K562 (cell line): Measurements from ENCODE around the gene LAMTOR4. TPM values are rescaled to one million over a fixed set of nuclear protein-coding genes. Genes with fewer than 3 reads are reported as not detected.
A peak's percentile ranks its signal among the peaks of the same experiment; 100 is the strongest.

Source experiments
- ARID2 ChIP-seq: fragments of 450-650 bp; IDR thresholded peaks from 2 replicates; pipeline ENCODE4 v1.6.1; 2017; ENCODE audit warnings: antibody characterized with exemption, mild to moderate bottlenecking
- BCL6 ChIP-seq: fragments of 250-450 bp; sonication (Bioruptor Pico); IDR thresholded peaks from 2 replicates; pipeline ENCODE4 v1.4.0; 2020
- BRF1 ChIP-seq: IDR thresholded peaks from 3 replicates; pipeline ENCODE4 v1.6.1; 2011; ENCODE audit warnings: borderline replicate concordance, mild to moderate bottlenecking; ENCODE audit not compliant: insufficient read length; ENCODE audit errors: extremely low read depth
- EP400 ChIP-seq: fragments of 450-650 bp; IDR thresholded peaks from 2 replicates; pipeline ENCODE4 v1.6.1; 2017; ENCODE audit warnings: antibody characterized with exemption, mild to moderate bottlenecking, moderate library complexity
- GTF2F1 ChIP-seq: IDR thresholded peaks from 2 replicates; pipeline ENCODE4 v1.6.1; 2011; ENCODE audit warnings: low read depth, low read length, improper control_type of control experiment
- HEY1 ChIP-seq: fragments of 250-450 bp; sonication (Bioruptor Pico); IDR thresholded peaks from 2 replicates; pipeline ENCODE4 v1.5.0; 2020; ENCODE audit warnings: mild to moderate bottlenecking, moderate library complexity, borderline replicate concordance
- IRF9 ChIP-seq: fragments of 450-650 bp; IDR thresholded peaks from 2 replicates; pipeline ENCODE4 v1.6.1; 2016; ENCODE audit warnings: missing biosample characterization, missing genetic modification characterization
- KDM2B ChIP-seq: fragments of 250-450 bp; sonication (Bioruptor Pico); IDR thresholded peaks from 2 replicates; pipeline ENCODE4 v1.8.0; 2021; ENCODE audit warnings: mild to moderate bottlenecking, moderate library complexity
- KLF6 ChIP-seq: fragments of 250-450 bp; sonication (Bioruptor Pico); IDR thresholded peaks from 2 replicates; pipeline ENCODE4 v1.4.0; 2020; ENCODE audit warnings: mild to moderate bottlenecking, moderate library complexity, borderline replicate concordance
- MTA3 ChIP-seq: fragments of 450-650 bp; formaldehyde crosslinking; IDR thresholded peaks from 2 replicates; pipeline ENCODE4 v1.6.1; 2017; ENCODE audit warnings: mild to moderate bottlenecking, borderline replicate concordance
- NR4A1 ChIP-seq, 2 experiments: fragments of 250-450 bp in 1 of 2; fragments of 450-650 bp in 1 of 2; sonication (Bioruptor Pico) in 1 of 2; IDR thresholded peaks; 2 replicates each; pipeline versions ENCODE4 v1.4.0 to v1.6.1; 2016 to 2020; ENCODE audit warnings: mild to moderate bottlenecking in 2 of 2, missing compliant biosample characterization in 1 of 2, missing genetic modification characterization in 1 of 2, moderate library complexity in 1 of 2
- PHTF2 ChIP-seq: fragments of 250-450 bp; sonication (Bioruptor Pico); IDR thresholded peaks from 2 replicates; pipeline ENCODE4 v1.5.0; 2021; ENCODE audit warnings: mild to moderate bottlenecking
- RBM17 ChIP-seq: fragments of 200-400 bp; formaldehyde crosslinking; IDR thresholded peaks from 2 replicates; pipeline ENCODE4 v1.6.1; 2017; ENCODE audit warnings: low read depth, mild to moderate bottlenecking, low read length, borderline replicate concordance
- SAFB2 ChIP-seq: fragments of 200-400 bp; formaldehyde crosslinking; IDR thresholded peaks from 2 replicates; pipeline ENCODE4 v1.6.1; 2018; ENCODE audit warnings: borderline replicate concordance, low read length, low read depth, moderate library complexity; ENCODE audit not compliant: severe bottlenecking
- SAP30 ChIP-seq: fragments of 200-600 bp; sonication (generic); IDR thresholded peaks from 2 replicates; pipeline ENCODE4 v1.6.1; 2012; ENCODE audit warnings: borderline replicate concordance, low read depth, mild to moderate bottlenecking, moderate library complexity, low read length, control low read depth, inconsistent platforms; ENCODE audit not compliant: insufficient read depth, poor library complexity, severe bottlenecking
- TOE1 ChIP-seq, 2 experiments: fragments of 450-650 bp in 1 of 2; sonication (generic) in 1 of 2; formaldehyde crosslinking in 1 of 2; IDR thresholded peaks; 2 replicates each; pipeline versions ENCODE4 v1.7.1 to v1.8.0; 2016 to 2022; ENCODE audit warnings: borderline replicate concordance in 2 of 2, mild to moderate bottlenecking in 2 of 2, antibody characterized with exemption in 1 of 2, inconsistent platforms in 1 of 2, low read depth in 1 of 2, missing genetic modification reagents in 1 of 2, moderate library complexity in 1 of 2
- TRIM24 ChIP-seq, 2 experiments: fragments of 450-650 bp; IDR thresholded peaks; 2 replicates each; pipeline ENCODE4 v1.6.1; 2016
- XRCC4 ChIP-seq: IDR thresholded peaks from one replicate; pipeline ENCODE4 v1.6.1; 2011; ENCODE audit not compliant: insufficient read depth, insufficient read length; ENCODE audit errors: extremely low read depth
- ZFPM2 ChIP-seq: fragments of 250-450 bp; sonication (Bioruptor Pico); IDR thresholded peaks from 2 replicates; pipeline ENCODE4 v1.5.1; 2022; ENCODE audit warnings: mild to moderate bottlenecking
- ZNF224 ChIP-seq: sonication (generic); formaldehyde crosslinking; IDR thresholded peaks from 2 replicates; pipeline ENCODE4 v1.8.0; 2022; ENCODE audit warnings: mild to moderate bottlenecking, missing genetic modification reagents
- ZNF316 ChIP-seq: fragments of 450-650 bp; IDR thresholded peaks from 2 replicates; pipeline ENCODE4 v1.6.1; 2016
- ZNF507 ChIP-seq: conservative IDR thresholded peaks from 2 replicates; pipeline ENCODE4 v1.6.1; 2017; ENCODE audit warnings: missing genetic modification characterization, missing compliant biosample characterization
- ZNF511 ChIP-seq: sonication (generic); formaldehyde crosslinking; IDR thresholded peaks from 2 replicates; pipeline ENCODE4 v1.8.0; 2022; ENCODE audit warnings: mild to moderate bottlenecking, missing genetic modification reagents
- polyA plus RNA-seq, 8 experiments: library from polyadenylated mRNA; depleted of rRNA in 4 of 8; stranded (reverse) in 5 of 8; unstranded in 3 of 8; fragments of >200 nt; fragmentation: Nextera tagmentation in 2 of 8; fragmentation: Illumina TruSeq in 1 of 8; extraction: Ambion mirVana in 2 of 8; extraction: Trizol in 1 of 8; gene quantifications; 2 replicates each; pipeline versions ENCODE4 v1.2.1 to v1.2.3, GENCODE V29; 2011 to 2014; ENCODE audit warnings: inconsistent platforms in 1 of 8, missing spikeins in 1 of 8
- total RNA-seq, 7 experiments: library from RNA; depleted of rRNA in 6 of 7; stranded (reverse); fragments of >200 nt in 6 of 7; fragmentation: Illumina TruSeq in 2 of 7; extraction: Trizol in 2 of 7; gene quantifications; 2 replicates each; pipeline versions ENCODE4 v1.2.1 to v1.2.3, GENCODE V29; 2011 to 2021; ENCODE audit warnings: low replicate concordance in 1 of 7
- TF ChIP-seq, protein P1 (sequence below): fragments of 250-450 bp; sonication (Bioruptor Pico); IDR thresholded peaks from 2 replicates; pipeline ENCODE4 v1.8.0; 2021; ENCODE audit warnings: moderate library complexity, mild to moderate bottlenecking, inconsistent platforms
- TF ChIP-seq, protein P2 (sequence below): sonication (generic); formaldehyde crosslinking; IDR thresholded peaks from 2 replicates; pipeline ENCODE4 v1.8.1; 2023; ENCODE audit warnings: mild to moderate bottlenecking, missing genetic modification reagents

The LAMTOR4 gene
- total and polyA plus RNA-seq, 9 of the 15 experiments (the other 6 are each of a cell fraction or from before 2014, with no cell fraction given): 79.6 to 314 (median 195) TPM

DNA sequence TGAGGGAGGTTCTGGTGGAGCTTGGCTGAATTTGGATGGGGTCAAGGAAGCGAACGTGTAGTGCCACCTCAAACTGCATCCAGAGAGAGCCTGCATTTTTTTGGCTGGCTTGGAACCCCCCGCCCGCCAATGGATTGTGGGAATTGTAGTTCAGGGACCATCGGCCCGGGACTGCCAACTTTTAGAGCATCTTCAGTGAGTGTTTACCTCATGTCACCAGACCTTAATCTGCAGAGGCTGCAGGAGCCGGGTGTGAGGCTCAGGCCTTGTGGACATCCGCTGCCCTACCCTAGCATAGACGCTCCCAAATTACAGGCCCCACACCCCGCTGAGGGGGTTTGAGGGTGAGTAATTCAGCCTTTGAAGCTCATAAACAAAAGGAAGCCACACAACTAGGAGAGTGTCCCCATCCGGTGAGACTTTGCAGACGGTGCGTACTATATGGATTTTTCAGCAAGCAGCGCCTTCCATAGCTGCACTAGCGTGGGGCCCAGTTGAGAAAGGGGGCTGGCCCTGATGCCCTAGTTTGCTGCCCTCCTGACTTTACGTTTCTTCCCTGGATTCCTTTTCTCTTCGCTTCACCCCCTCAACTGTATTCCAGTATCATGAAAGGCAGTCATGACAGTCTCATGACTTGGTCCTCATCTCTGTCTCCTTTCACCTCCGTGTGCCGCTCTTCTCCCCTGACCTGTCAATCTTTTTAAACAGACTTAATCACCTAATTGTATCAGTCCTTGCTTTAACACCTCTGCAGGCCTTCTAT lies 28.6 kb upstream of the LAMTOR4 start (continued):
- no peak for TF ChIP-seq SAFB2
- no peak for TF ChIP-seq KLF6 (CRISPR knock-in tag)
- no peak for TF ChIP-seq ARID2
- TF ChIP-seq KDM2B (CRISPR knock-in tag): no peak
- TF ChIP-seq IRF9 (tag): no peak
- no peak for TF ChIP-seq TOE1 (IDR thresholded peaks at IDR 0.05; ENCODE audit: borderline replicate concordance)
- no peak for TF ChIP-seq TOE1 (CRISPR knock-in tag; IDR thresholded peaks at IDR 0.05; ENCODE audit: borderline replicate concordance, low read depth)
- TF ChIP-seq, protein P1, sequence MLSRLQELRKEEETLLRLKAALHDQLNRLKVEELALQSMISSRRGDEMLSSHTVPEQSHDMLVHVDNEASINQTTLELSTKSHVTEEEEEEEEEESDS (CRISPR knock-in tag): no peak
- TF ChIP-seq BRF1: no peak
- TF ChIP-seq XRCC4: no peak
- no peak for TF ChIP-seq PHTF2 (CRISPR knock-in tag)
- no peak for TF ChIP-seq ZNF316
- TF ChIP-seq NR4A1 (CRISPR knock-in tag; IDR thresholded peaks at IDR 0.05): no peak
- TF ChIP-seq NR4A1 (tag; IDR thresholded peaks at IDR 0.05): 0 out of 2 replicates have a peak, but pooled peaks have one; percentile 28
- no peak for TF ChIP-seq RBM17
- TF ChIP-seq SAP30: no peak
- no peak for TF ChIP-seq ZNF224 (CRISPR knock-in tag)
- TF ChIP-seq ZNF511 (CRISPR knock-in tag): no peak
- no peak for TF ChIP-seq ZFPM2 (CRISPR knock-in tag)
- TF ChIP-seq HEY1 (CRISPR knock-in tag): no peak
- no peak for TF ChIP-seq MTA3
- TF ChIP-seq GTF2F1: no peak
- no peak for TF ChIP-seq BCL6
- no peak for TF ChIP-seq ZNF507 (tag)
- TF ChIP-seq EP400: no peak
- TF ChIP-seq, protein P2, sequence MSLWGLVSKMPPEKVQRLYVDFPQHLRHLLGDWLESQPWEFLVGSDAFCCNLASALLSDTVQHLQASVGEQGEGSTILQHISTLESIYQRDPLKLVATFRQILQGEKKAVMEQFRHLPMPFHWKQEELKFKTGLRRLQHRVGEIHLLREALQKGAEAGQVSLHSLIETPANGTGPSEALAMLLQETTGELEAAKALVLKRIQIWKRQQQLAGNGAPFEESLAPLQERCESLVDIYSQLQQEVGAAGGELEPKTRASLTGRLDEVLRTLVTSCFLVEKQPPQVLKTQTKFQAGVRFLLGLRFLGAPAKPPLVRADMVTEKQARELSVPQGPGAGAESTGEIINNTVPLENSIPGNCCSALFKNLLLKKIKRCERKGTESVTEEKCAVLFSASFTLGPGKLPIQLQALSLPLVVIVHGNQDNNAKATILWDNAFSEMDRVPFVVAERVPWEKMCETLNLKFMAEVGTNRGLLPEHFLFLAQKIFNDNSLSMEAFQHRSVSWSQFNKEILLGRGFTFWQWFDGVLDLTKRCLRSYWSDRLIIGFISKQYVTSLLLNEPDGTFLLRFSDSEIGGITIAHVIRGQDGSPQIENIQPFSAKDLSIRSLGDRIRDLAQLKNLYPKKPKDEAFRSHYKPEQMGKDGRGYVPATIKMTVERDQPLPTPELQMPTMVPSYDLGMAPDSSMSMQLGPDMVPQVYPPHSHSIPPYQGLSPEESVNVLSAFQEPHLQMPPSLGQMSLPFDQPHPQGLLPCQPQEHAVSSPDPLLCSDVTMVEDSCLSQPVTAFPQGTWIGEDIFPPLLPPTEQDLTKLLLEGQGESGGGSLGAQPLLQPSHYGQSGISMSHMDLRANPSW (CRISPR knock-in tag): no peak
- no peak for TF ChIP-seq TRIM24 (IDR thresholded peaks at IDR 0.05)
